K562 (cell line): ENCODE measurements around the gene DND1. TPM values are rescaled to one million over a fixed set of nuclear protein-coding genes. Genes with fewer than 3 reads are reported as not detected.

Source experiments
- CCNT2 ChIP-seq: IDR thresholded peaks from 2 replicates; pipeline ENCODE4 v1.6.1; 2011; ENCODE audit warnings: borderline replicate concordance, low read depth, mild to moderate bottlenecking, moderate library complexity, mixed read lengths, low read length; ENCODE audit not compliant: insufficient read length; ENCODE audit errors: extremely low read depth
- CHD1 ChIP-seq: fragments of 200-600 bp; sonication (generic); IDR thresholded peaks from one replicate; pipeline ENCODE4 v1.6.1; 2012; ENCODE audit warnings: mild to moderate bottlenecking, moderate library complexity, low read length, inconsistent platforms
- GTF2E2 ChIP-seq: fragments of 200-800 bp; sonication (Bioruptor generic); IDR thresholded peaks from 2 replicates; pipeline ENCODE4 v1.6.1; 2016; ENCODE audit warnings: missing genetic modification characterization, missing compliant biosample characterization
- HDAC2 ChIP-seq: fragments of 450-650 bp; IDR thresholded peaks from 2 replicates; pipeline ENCODE4 v1.6.1; 2016; ENCODE audit warnings: mild to moderate bottlenecking
- MCM5 ChIP-seq: fragments of 450-650 bp; IDR thresholded peaks from 2 replicates; pipeline ENCODE4 v1.6.1; 2016; ENCODE audit warnings: low read depth
- MNT ChIP-seq, 2 experiments: fragments of 450-650 bp; conservative IDR thresholded peaks; 2 replicates each; pipeline ENCODE4 v1.6.1; 2017; ENCODE audit warnings: mild to moderate bottlenecking in 2 of 2, moderate library complexity in 2 of 2
- NFXL1 ChIP-seq: fragments of 450-650 bp; formaldehyde crosslinking; IDR thresholded peaks from 2 replicates; pipeline ENCODE4 v1.4.0; 2021; ENCODE audit warnings: mild to moderate bottlenecking
- RNF219 ChIP-seq: fragments of 250-450 bp; sonication (Bioruptor Pico); IDR thresholded peaks from 2 replicates; pipeline ENCODE4 v1.5.0; 2022; ENCODE audit warnings: mild to moderate bottlenecking
- SMARCA5 ChIP-seq: fragments of 450-650 bp; IDR thresholded peaks from 2 replicates; pipeline ENCODE4 v1.6.1; 2016
- SMARCC2 ChIP-seq: fragments of 450-650 bp; IDR thresholded peaks from 2 replicates; pipeline ENCODE4 v1.6.1; 2017; ENCODE audit warnings: antibody characterized with exemption, moderate library complexity, mild to moderate bottlenecking, low read depth
- SRSF3 ChIP-seq: fragments of 200-400 bp; formaldehyde crosslinking; IDR thresholded peaks from 2 replicates; pipeline ENCODE4 v1.6.1; 2016; ENCODE audit warnings: mild to moderate bottlenecking, low read length, moderate library complexity; ENCODE audit not compliant: insufficient read depth
- TFAP4 ChIP-seq: sonication (generic); formaldehyde crosslinking; IDR thresholded peaks from 2 replicates; pipeline ENCODE4 v1.8.0; 2022; ENCODE audit warnings: missing genetic modification reagents, mild to moderate bottlenecking, moderate library complexity, borderline replicate concordance
- ZBTB33 ChIP-seq: sonication (generic); formaldehyde crosslinking; IDR thresholded peaks from 2 replicates; pipeline ENCODE4 v1.8.1; 2023; ENCODE audit warnings: mild to moderate bottlenecking, missing genetic modification reagents
- ZNF282 ChIP-seq: sonication (generic); formaldehyde crosslinking; IDR thresholded peaks from 2 replicates; pipeline ENCODE4 v1.8.1; 2023; ENCODE audit warnings: missing genetic modification reagents
- ZNF586 ChIP-seq: fragments of 450-650 bp; formaldehyde crosslinking; conservative IDR thresholded peaks from 2 replicates; pipeline ENCODE4 v1.4.0; 2020; ENCODE audit warnings: mild to moderate bottlenecking, moderate library complexity
- ZNF696 ChIP-seq: fragments of 250-450 bp; sonication (Bioruptor Pico); conservative IDR thresholded peaks from 2 replicates; pipeline ENCODE4 v1.4.0; 2020; ENCODE audit warnings: mild to moderate bottlenecking, moderate library complexity
- polyA plus RNA-seq, 8 experiments: library from polyadenylated mRNA; depleted of rRNA in 4 of 8; stranded (reverse) in 5 of 8; unstranded in 3 of 8; fragments of >200 nt; fragmentation: Nextera tagmentation in 2 of 8; fragmentation: Illumina TruSeq in 1 of 8; extraction: Ambion mirVana in 2 of 8; extraction: Trizol in 1 of 8; gene quantifications; 2 replicates each; pipeline versions ENCODE4 v1.2.1 to v1.2.3, GENCODE V29; 2011 to 2014; ENCODE audit warnings: inconsistent platforms in 1 of 8, missing spikeins in 1 of 8
- total RNA-seq, 7 experiments: library from RNA; depleted of rRNA in 6 of 7; stranded (reverse); fragments of >200 nt in 6 of 7; fragmentation: Illumina TruSeq in 2 of 7; extraction: Trizol in 2 of 7; gene quantifications; 2 replicates each; pipeline versions ENCODE4 v1.2.1 to v1.2.3, GENCODE V29; 2011 to 2021; ENCODE audit warnings: low replicate concordance in 1 of 7
- TF ChIP-seq, protein P1 (sequence below): sonication (generic); formaldehyde crosslinking; IDR thresholded peaks from 2 replicates; pipeline ENCODE4 v1.8.1; 2023; ENCODE audit warnings: mild to moderate bottlenecking, missing genetic modification reagents

The DND1 gene
- total and polyA plus RNA-seq, 9 of the 15 experiments (the other 6 are each of a cell fraction or from before 2014, with no cell fraction given), result 0.37 to 2.0 (median 0.90) TPM; not detected in 3

GRCh38 chr5:140690941-140691924 lies 17.9 kb upstream of the DND1 start, which contains the start of the genes HARS1 and HARS2 (continued):
- TF ChIP-seq, protein P1, sequence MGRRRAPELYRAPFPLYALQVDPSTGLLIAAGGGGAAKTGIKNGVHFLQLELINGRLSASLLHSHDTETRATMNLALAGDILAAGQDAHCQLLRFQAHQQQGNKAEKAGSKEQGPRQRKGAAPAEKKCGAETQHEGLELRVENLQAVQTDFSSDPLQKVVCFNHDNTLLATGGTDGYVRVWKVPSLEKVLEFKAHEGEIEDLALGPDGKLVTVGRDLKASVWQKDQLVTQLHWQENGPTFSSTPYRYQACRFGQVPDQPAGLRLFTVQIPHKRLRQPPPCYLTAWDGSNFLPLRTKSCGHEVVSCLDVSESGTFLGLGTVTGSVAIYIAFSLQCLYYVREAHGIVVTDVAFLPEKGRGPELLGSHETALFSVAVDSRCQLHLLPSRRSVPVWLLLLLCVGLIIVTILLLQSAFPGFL (CRISPR knock-in tag), result 0 out of 2 replicates have a peak, but pooled peaks have one; percentile 53
- TF ChIP-seq GTF2E2 (tag) (no peak), MNT (conservative IDR thresholded peaks at IDR 0.05) (peak; percentile 79 to 92), MCM5 (no peak), SMARCC2 (no peak), HDAC2 (peak; percentile 90), ZNF696 (CRISPR knock-in tag) (no peak), RNF219 (CRISPR knock-in tag) (no peak), ZNF282 (CRISPR knock-in tag) (no peak), CHD1 (peak; percentile 56), SMARCA5 (peak; percentile 73; the same call in 1 of the 2 replicates), NFXL1 (CRISPR knock-in tag) (no peak), ZBTB33 (CRISPR knock-in tag) (0 out of 2 replicates have a peak, but pooled peaks have one; percentile 28), TFAP4 (CRISPR knock-in tag) (peak; percentile 90), SRSF3 (no peak), CCNT2 (peak; percentile 48), ZNF586 (CRISPR knock-in tag) (no peak)
